K562 (cell line): Measurements from ENCODE around the gene VANGL1. TPM values are rescaled to one million over a fixed set of nuclear protein-coding genes. Genes with fewer than 3 reads are reported as not detected.

Experiments used
- ATAC-seq: fragments of 200-7000 bp; cut with Tn5 transposase; 3 replicates; pipeline ENCODE4 v1.9.1; 2020; ENCODE audit warnings: moderate library complexity
- BruUV-seq: library from RNA; stranded (reverse); fragments of 400-500 nt; replicated peaks from 2 replicates; lab custom pipeline; 2021; lab: Mats Ljungman, UMichigan
- CTCF ChIA-PET: fragments of 300-600 bp; formaldehyde crosslinking; extraction: SDS; loops from one replicate; lab custom pipeline; 2021; ENCODE audit warnings: low intra/inter-chr PET ratio; lab: Yijun Ruan, JAX
- POLR2A ChIA-PET: fragments of 300-600, 350-650 bp; sonication (Branson Sonifier 250); formaldehyde crosslinking; extraction: SDS; loops from one replicate; lab custom pipeline; 2021; ENCODE audit warnings: antibody characterized with exemption, inconsistent platforms; lab: Yijun Ruan, JAX
- DNase-seq, 4 experiments: peaks; one replicate each; pipeline versions ENCODE4 v3.0.0 to v3.0.0-alpha.2; 2011 to 2018; ENCODE audit warnings: low spot score in 3 of 4, mixed read lengths in 3 of 4; ENCODE audit errors: extremely low read depth in 1 of 4
- FAIRE-seq: peaks from 2 replicates; lab custom pipeline; 2011; peaks lifted over from hg19 to GRCh38; lab: Jason Lieb, UNC
- H2AFZ ChIP-seq: 2 replicates; pipeline ENCODE4 v1.6.0; 2011; ENCODE audit warnings: low read depth, low read length, control low read depth, inconsistent platforms
- H3K27ac ChIP-seq: fragments of 200-600 bp; 3 replicates; pipeline ENCODE4 v1.8.0; 2011; ENCODE audit warnings: low read depth, mild to moderate bottlenecking, control low read depth, inconsistent platforms, low read length, moderate library complexity, mixed read lengths; ENCODE audit errors: extremely low read depth
- H3K27me3 ChIP-seq, 2 experiments: fragments of 300-600 bp in 1 of 2; 2 replicates in 1 of 2; 3 replicates in 1 of 2; pipeline versions ENCODE4 v1.6.0 to v1.8.0; 2011; ENCODE audit warnings: inconsistent platforms in 2 of 2, low read length in 2 of 2, mild to moderate bottlenecking in 1 of 2, mixed read lengths in 1 of 2, moderate library complexity in 1 of 2; ENCODE audit not compliant: control insufficient read depth in 2 of 2, insufficient read depth in 2 of 2
- H3K36me3 ChIP-seq: fragments of 300-600 bp; 3 replicates; pipeline ENCODE4 v1.8.0; 2011; ENCODE audit warnings: mild to moderate bottlenecking, low read length, inconsistent platforms; ENCODE audit not compliant: control insufficient read depth, insufficient read depth
- H3K4me1 ChIP-seq, 2 experiments: fragments of 200-600 bp in 1 of 2; replicated peaks in 1 of 2; 2 replicates in 1 of 2; 3 replicates in 1 of 2; pipeline versions ENCODE4 v1.5.1 to v1.8.0; 2011; ENCODE audit warnings: inconsistent platforms in 2 of 2, low read length in 2 of 2, mild to moderate bottlenecking in 1 of 2, mixed read lengths in 1 of 2, moderate library complexity in 1 of 2; ENCODE audit not compliant: control insufficient read depth in 2 of 2, insufficient read depth in 2 of 2
- H3K4me2 ChIP-seq: 2 replicates; pipeline ENCODE4 v1.6.1; 2011; ENCODE audit warnings: low read length, control low read depth, inconsistent platforms, mixed read lengths; ENCODE audit not compliant: insufficient read depth
- H3K4me3 ChIP-seq: fragments of 200-600 bp; sonication (generic), shearing (Covaris generic); 2 replicates; pipeline ENCODE4 v1.5.1; 2016; ENCODE audit warnings: control low read depth, inconsistent platforms
- H3K79me2 ChIP-seq: fragments of 200-600 bp; 3 replicates; pipeline ENCODE4 v1.8.0; 2011; ENCODE audit warnings: low read length, inconsistent platforms; ENCODE audit not compliant: control insufficient read depth, insufficient read depth
- H3K9ac ChIP-seq, 2 experiments: 2 replicates each; pipeline versions ENCODE4 v1.6.0 to v1.6.1; 2011; ENCODE audit warnings: low read depth in 2 of 2, low read length in 2 of 2, control low read depth in 1 of 2, inconsistent platforms in 1 of 2, mild to moderate bottlenecking in 1 of 2, mixed read lengths in 1 of 2; ENCODE audit not compliant: insufficient read depth in 1 of 2
- H3K9me1 ChIP-seq: one replicate; pipeline ENCODE4 v1.6.0; 2011; ENCODE audit warnings: inconsistent platforms, mild to moderate bottlenecking, low read length, moderate library complexity; ENCODE audit not compliant: control insufficient read depth, insufficient read depth
- H3K9me3 ChIP-seq: replicated peaks from 2 replicates; pipeline ENCODE4 v1.5.1; 2011; ENCODE audit warnings: low read depth, low read length, inconsistent platforms; ENCODE audit not compliant: control insufficient read depth, insufficient read depth
- H4K20me1 ChIP-seq: replicated peaks from 2 replicates; pipeline ENCODE4 v1.6.1; 2011; ENCODE audit warnings: low read length, inconsistent platforms, mixed read lengths; ENCODE audit not compliant: control insufficient read depth, insufficient read depth
- ARHGAP35 ChIP-seq: fragments of 450-650 bp; IDR thresholded peaks from 2 replicates; pipeline ENCODE4 v1.6.1; 2018; ENCODE audit not compliant: partially characterized antibody
- BACH1 ChIP-seq: fragments of 200-800 bp; sonication (Bioruptor generic); IDR thresholded peaks from 2 replicates; pipeline ENCODE4 v1.6.1; 2016; ENCODE audit warnings: missing genetic modification characterization, missing compliant biosample characterization
- FOXJ2 ChIP-seq: fragments of 200-800 bp; sonication (Bioruptor generic); IDR thresholded peaks from 2 replicates; pipeline ENCODE4 v1.6.1; 2016; ENCODE audit warnings: missing genetic modification characterization, missing compliant biosample characterization
- FOXJ3 ChIP-seq: sonication (generic); formaldehyde crosslinking; IDR thresholded peaks from 2 replicates; pipeline ENCODE4 v1.4.0; 2020; ENCODE audit warnings: mild to moderate bottlenecking, missing genetic modification reagents
- NFRKB ChIP-seq: fragments of 450-650 bp; IDR thresholded peaks from 2 replicates; pipeline ENCODE4 v1.6.1; 2016; ENCODE audit warnings: low read depth
- ZBTB1 ChIP-seq: sonication (generic); formaldehyde crosslinking; IDR thresholded peaks from 2 replicates; pipeline ENCODE4 v1.8.1; 2023; ENCODE audit warnings: missing genetic modification reagents, low read depth, mild to moderate bottlenecking, borderline replicate concordance
- ZNF79 ChIP-seq: fragments of 250-450 bp; sonication (Bioruptor Pico); IDR thresholded peaks from 2 replicates; pipeline ENCODE4 v1.4.0; 2020; ENCODE audit warnings: low read depth, mild to moderate bottlenecking, moderate library complexity
- ZSCAN32 ChIP-seq: fragments of 450-650 bp; formaldehyde crosslinking; IDR thresholded peaks from 2 replicates; pipeline ENCODE4 v1.4.0; 2020; ENCODE audit warnings: mild to moderate bottlenecking, moderate library complexity
- WGBS: fragments of 100-300 bp; shearing (Covaris generic); methylation state at CpG from one replicate; pipeline ENCODE4 v1.1.6; 2016; ENCODE audit warnings: low coverage, mixed read lengths; ENCODE audit not compliant: insufficient coverage; ENCODE audit errors: missing lambda C conversion rate; 5-methylcytosine and 5-hydroxymethylcytosine counted together
- in situ Hi-C: fragments of 300-500 bp; cut with MboI; formaldehyde crosslinking; loops from 4 replicates; pipeline ENCODE4 v1.15.0; 2018; ENCODE audit warnings: inconsistent platforms, mixed read lengths
- intact Hi-C: fragments of 100-400 bp; cut with micrococcal nuclease; formaldehyde crosslinking; loops from 2 replicates; pipeline ENCODE4 v1.14.2; 2022
- polyA plus RNA-seq, 8 experiments: library from polyadenylated mRNA; depleted of rRNA in 4 of 8; stranded (reverse) in 5 of 8; unstranded in 3 of 8; fragments of >200 nt; fragmentation: Nextera tagmentation in 2 of 8; fragmentation: Illumina TruSeq in 1 of 8; extraction: Ambion mirVana in 2 of 8; extraction: Trizol in 1 of 8; gene quantifications; 2 replicates each; pipeline versions ENCODE4 v1.2.1 to v1.2.3, GENCODE V29; 2011 to 2014; ENCODE audit warnings: inconsistent platforms in 1 of 8, missing spikeins in 1 of 8
- total RNA-seq, 7 experiments: library from RNA; depleted of rRNA in 6 of 7; stranded (reverse); fragments of >200 nt in 6 of 7; fragmentation: Illumina TruSeq in 2 of 7; extraction: Trizol in 2 of 7; gene quantifications; 2 replicates each; pipeline versions ENCODE4 v1.2.1 to v1.2.3, GENCODE V29; 2011 to 2021; ENCODE audit warnings: low replicate concordance in 1 of 7

Gene VANGL1
- total and polyA plus RNA-seq, 9 of the 15 experiments (the other 6 are each of a cell fraction or from before 2014, with no cell fraction given): 0.90 to 12.8 (median 9.6) TPM

GRCh38 chr1:115613767-115614166, 28.0 kb upstream of the VANGL1 start:
- Histone ChIP-seq H3K36me3 (no peaks in the 10 kb centered on the region), H3K4me3 (no peak overlapping the region), H3K79me2 (no peaks in the 10 kb centered on the region), H3K9me3 (no peaks in the 10 kb centered on the region), H2AFZ (no peak overlapping the region), H3K9me1 (no peaks in the 10 kb centered on the region), H3K9ac (no peak overlapping the region), H3K27ac (no peak overlapping the region), H3K4me2 (no peak overlapping the region), H4K20me1 (no peaks in the 10 kb centered on the region), H3K4me1 (no peaks in the 10 kb centered on the region), H3K27me3 (peaks cover 0 to 34% of the 10 kb centered on the region in 2 experiments; a peak in 3 of 5 replicates)
- intact Hi-C loops: no loop called here
- CTCF ChIA-PET: no interaction called here
- BruUV-seq: no TSS peak
- TF ChIP-seq ZBTB1 (CRISPR knock-in tag): no peak
- no peak for TF ChIP-seq FOXJ2 (tag)
- TF ChIP-seq ZSCAN32 (CRISPR knock-in tag): no peak
- no peak for TF ChIP-seq BACH1
- no peak for TF ChIP-seq NFRKB
- TF ChIP-seq ARHGAP35: no peak
- no peak for TF ChIP-seq FOXJ3 (CRISPR knock-in tag)
- no peak for TF ChIP-seq ZNF79 (CRISPR knock-in tag)
- no peak for ATAC-seq
- in situ Hi-C loops: loop anchor here (5.0 kb wide), 1 partner anchor 159 kb away; no protein-coding TSS in a partner anchor
- POLR2A ChIA-PET: interaction anchor here (0.6 kb wide), 1 partner anchor 80 kb away, joined by 3 read pairs; no protein-coding TSS in a partner anchor
- 0% methylated on average over 4 of the region's 4 CpGs for WGBS
- no peak for DNase-seq
- FAIRE-seq: no peak
